Measurements from ENCODE around the gene PLTP.

The PLTP gene

DNA sequence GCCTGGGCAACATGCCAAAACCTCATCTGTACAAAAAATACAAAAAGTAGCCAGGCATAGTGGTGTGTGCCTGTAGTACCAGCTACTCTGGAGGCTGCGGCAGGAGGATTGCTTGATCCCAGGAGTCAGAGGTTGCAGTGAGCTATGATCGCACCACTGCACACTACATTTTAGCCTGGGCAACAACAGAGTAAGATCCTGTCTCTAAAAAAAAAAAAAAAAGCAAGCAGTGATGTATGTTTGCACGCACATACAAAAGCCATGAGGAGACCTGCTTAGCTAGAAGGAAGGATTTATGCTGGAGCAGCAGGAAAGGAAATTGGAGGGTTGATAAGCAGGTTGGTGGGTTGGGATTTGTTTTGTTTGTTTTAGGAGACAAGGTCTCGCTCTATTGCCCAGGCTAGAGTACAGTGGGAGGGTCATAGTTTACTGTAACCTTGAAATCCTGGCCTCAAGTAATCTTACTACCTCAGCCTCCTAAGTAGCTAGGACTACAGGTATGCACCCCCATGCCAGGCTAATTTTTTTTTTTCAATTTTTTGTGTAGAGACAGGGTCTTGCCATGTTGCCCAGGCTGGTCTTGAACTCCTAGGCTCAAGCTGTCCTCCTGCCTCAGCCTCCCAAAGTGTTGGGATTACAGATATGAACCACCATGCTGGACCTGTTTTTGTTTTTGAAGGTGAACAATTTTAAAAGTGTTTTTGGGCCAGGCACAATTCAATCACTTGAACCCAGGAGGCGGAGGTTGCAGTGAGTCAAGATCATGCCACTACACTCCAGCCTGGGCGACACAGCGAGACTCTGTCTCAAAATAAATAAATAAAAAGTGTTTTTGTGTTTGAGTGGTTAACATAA is 50.5 kb downstream of the PLTP start:
- peaks cover 5% of the 10 kb centered on the region for H3K36me3 Mint-ChIP-seq
- H3K9me3 Mint-ChIP-seq (ENCODE audit: low read depth): no peaks in the 10 kb centered on the region
- no peaks in the 10 kb centered on the region for H3K27me3 Mint-ChIP-seq
- no peak overlapping the region for H3K27ac Mint-ChIP-seq
- no peak overlapping the region for H3K4me3 Mint-ChIP-seq
- peaks cover 31% of the 10 kb centered on the region for H3K4me1 Mint-ChIP-seq (ENCODE audit: low read depth)

DNA sequence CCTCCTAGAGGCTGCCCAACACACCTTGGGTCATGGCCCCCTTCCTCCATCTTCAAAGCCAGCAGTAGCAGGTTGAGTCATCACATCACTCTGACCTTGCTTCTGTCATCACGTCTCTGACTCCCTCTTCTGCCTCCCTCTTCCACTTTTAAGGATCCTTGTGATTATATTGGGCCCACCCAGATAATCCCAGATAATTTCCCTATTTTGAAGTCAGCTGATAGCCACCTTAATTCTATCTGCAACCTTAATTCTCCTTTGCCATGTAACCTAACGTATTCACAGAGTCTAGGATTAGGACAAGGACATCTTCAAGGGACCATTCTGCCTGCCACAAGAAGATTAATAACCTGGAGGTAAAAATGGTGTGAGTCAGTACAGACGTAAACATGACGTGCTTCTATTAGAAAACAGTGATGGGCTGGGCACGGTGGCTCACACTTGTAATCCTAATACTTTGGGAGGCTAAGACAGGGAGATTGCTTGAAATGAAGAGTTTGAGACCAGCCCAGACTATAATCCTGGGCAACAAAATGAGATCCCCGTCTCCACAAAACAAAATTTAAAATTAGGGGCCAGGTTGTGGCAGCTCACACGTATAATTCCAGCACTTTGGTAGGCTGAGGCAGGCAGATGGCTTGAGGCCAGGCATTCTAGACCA is 51.3 kb downstream of the PLTP start:
- peaks cover 37% of the 10 kb centered on the region for H3K4me1 Mint-ChIP-seq (ENCODE audit: low read depth)
- H3K27me3 Mint-ChIP-seq: no peaks in the 10 kb centered on the region
- no peaks in the 10 kb centered on the region for H3K9me3 Mint-ChIP-seq (ENCODE audit: low read depth)
- H3K27ac Mint-ChIP-seq: no peak overlapping the region
- H3K4me3 Mint-ChIP-seq: peak overlapping the region; percentile 17
- H3K36me3 Mint-ChIP-seq: peaks cover 5% of the 10 kb centered on the region

DNA sequence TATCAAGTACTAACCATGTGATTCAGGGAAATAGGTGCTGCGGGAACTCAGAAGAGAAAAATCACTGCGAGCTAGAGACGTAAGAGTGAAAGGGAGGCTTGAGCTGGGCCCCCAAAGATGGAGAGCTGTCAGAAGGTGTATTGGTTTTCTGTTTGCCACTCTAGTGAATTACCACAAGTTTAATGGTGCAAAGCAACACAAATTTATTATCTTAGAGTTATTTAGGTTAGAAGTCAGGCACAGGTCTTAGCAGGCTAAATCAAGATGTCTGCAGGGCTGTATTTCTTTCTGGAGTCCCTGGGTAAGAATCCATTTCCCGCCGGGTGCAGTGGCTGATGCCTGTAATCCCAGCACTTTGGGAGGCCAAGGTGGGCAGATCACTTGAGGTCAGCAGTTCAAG is 52.0 kb downstream of the PLTP start:
- H3K27me3 Mint-ChIP-seq: no peaks in the 10 kb centered on the region
- H3K36me3 Mint-ChIP-seq: peaks cover 5% of the 10 kb centered on the region
- no peak overlapping the region for H3K27ac Mint-ChIP-seq
- H3K4me3 Mint-ChIP-seq: no peak overlapping the region
- H3K9me3 Mint-ChIP-seq (ENCODE audit: low read depth): no peaks in the 10 kb centered on the region
- peaks cover 43% of the 10 kb centered on the region for H3K4me1 Mint-ChIP-seq (ENCODE audit: low read depth)

DNA sequence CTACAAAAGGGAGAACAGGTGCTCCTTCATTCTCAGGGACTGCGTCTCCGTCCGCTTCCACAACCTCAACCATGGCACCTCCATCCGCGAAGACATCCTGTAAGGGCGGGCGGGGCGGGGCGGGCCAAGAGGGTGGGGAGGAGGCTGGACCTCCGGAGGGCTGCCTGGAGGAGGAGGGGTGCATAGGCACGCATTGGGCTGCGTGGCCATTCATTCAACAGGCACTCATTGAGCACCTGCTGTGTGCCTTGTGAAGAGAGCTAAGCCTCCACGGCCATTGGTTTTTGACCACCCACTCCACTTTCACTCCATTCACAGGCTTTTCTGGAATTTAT is 54.1 kb downstream of the PLTP start:
- peak overlapping the region; percentile 97 for H3K27ac Mint-ChIP-seq
- H3K4me3 Mint-ChIP-seq: peak overlapping the region; percentile 99
- H3K9me3 Mint-ChIP-seq (ENCODE audit: low read depth): no peaks in the 10 kb centered on the region
- H3K27me3 Mint-ChIP-seq: no peaks in the 10 kb centered on the region
- peaks cover 52% of the 10 kb centered on the region for H3K4me1 Mint-ChIP-seq (ENCODE audit: low read depth)
- H3K36me3 Mint-ChIP-seq: peaks cover 5% of the 10 kb centered on the region

DNA sequence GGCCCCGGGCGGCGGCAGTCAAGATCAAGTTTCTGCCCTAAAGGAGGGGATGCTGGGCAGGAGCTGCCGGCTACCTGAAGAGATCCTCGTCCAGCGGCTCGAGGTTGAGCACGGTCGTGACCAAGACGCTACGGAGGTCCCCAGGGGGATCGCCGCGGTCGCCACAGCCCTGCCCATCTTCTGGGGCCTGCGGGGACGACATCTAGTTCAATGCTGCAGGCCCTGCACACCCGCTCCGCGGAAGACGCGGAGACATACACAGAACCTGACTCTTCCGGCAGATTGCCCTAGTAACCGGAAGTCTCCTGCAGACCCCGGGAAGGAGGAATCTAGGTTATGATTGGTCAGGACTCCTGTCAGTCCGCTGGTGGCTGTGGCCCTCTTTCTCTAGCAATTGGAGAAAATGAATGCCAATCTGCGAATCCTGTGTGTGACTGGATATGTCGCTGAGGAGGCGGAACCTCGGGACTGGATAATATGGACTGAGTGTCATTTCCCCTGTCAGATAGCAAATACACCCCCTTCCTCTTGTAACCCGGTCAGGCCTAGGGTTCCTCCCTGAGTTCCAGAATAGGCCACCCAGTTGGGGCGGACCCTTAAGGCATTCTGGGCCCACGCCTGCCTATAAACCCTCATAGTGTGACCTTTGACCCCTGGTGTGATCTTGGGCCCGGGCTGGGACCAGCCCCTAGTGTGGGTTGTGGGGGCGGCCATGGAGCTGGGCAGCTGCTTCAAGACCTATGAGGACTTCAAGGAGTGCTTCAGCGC is 54.7 kb downstream of the PLTP start, which contains the start of the genes ACOT8 and ZSWIM3:
TSS of gene ACOT8 (minus strand) at position 279 of the 768 bp plus-strand sequence. CDS start at position 202, 77 bp downstream.
TSS of gene ZSWIM3 (plus strand) at position 501 of the 768 bp plus-strand sequence. CDS start at position 713, 212 bp downstream.
- Mint-ChIP-seq H3K9me3 (ENCODE audit: low read depth) (no peaks in the 10 kb centered on the region), H3K4me1 (ENCODE audit: low read depth) (peaks cover 52% of the 10 kb centered on the region), H3K27ac (peak within 1 kb of the TSS; percentile 97), H3K4me3 (peak within 1 kb of the TSS; percentile 99), H3K27me3 (no peaks in the 10 kb centered on the region), H3K36me3 (peaks cover 7% of the 10 kb centered on the region)

DNA sequence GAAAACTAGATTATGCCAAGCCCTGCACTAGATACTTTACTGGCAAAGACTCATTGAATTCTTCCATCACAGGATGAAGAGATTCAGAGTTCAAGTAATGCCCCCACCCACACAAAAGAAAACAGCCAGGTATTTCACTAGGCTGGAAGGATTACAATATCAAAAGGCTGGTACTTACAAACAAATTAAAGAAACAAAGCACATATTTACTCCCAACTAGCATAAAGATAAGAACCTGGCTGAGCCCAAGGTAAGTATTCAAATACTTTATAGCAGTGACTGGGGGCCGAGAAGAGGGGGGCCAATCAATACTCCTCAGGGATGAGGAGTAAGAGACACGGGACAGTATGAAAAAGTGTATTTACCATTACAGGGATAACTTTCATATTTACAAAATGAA is 58.5 kb downstream of the PLTP start:
- Mint-ChIP-seq H3K9me3 (ENCODE audit: low read depth) (no peaks in the 10 kb centered on the region), H3K4me3 (no peak overlapping the region), H3K36me3 (peaks cover 7% of the 10 kb centered on the region), H3K27ac (no peak overlapping the region), H3K4me1 (ENCODE audit: low read depth) (peaks cover 40% of the 10 kb centered on the region), H3K27me3 (no peaks in the 10 kb centered on the region)

DNA sequence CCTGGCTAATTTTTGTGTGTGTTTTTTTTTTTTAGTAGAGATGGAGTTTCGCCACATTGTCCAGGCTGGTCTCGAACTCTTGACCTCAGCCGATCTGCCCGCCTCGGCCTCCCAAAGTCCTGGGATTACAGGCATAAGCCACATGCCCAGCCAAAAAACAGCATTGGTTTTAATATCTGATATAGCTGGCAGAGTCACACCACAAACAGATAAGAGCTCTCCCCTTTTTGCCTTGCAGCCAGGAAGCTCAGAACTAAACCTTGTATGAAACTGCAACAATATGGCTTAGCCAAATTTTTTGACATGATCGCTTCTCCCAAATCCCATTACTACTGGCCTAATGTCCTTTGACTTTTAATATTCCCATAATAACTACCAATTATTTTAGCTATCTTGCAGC is 59.6 kb downstream of the PLTP start:
- Mint-ChIP-seq H3K4me3 (no peak overlapping the region), H3K27ac (no peak overlapping the region), H3K36me3 (peaks cover 7% of the 10 kb centered on the region), H3K9me3 (ENCODE audit: low read depth) (no peaks in the 10 kb centered on the region), H3K4me1 (ENCODE audit: low read depth) (peaks cover 30% of the 10 kb centered on the region), H3K27me3 (no peaks in the 10 kb centered on the region)

DNA sequence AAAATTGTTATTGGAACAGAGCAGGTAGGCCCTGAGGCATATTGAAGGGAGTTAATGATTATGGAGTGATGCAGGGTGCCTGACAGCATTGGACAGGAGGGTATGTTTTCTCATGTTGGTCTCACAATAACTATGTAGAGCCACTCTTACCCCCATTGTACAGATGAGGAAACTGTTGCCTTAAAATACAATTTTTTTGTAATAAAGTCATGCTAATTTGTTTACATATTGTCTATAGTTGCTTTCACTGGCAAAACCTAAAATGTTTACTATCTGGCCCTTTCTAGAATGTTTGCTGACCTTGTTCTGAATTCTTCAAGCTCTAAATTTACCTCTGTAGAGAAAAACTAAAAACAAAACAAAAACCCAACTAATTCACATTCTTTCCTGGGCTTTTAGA is 60.5 kb downstream of the PLTP start:
- Mint-ChIP-seq H3K4me3 (no peak overlapping the region), H3K9me3 (ENCODE audit: low read depth) (no peaks in the 10 kb centered on the region), H3K27ac (no peak overlapping the region), H3K27me3 (no peaks in the 10 kb centered on the region), H3K4me1 (ENCODE audit: low read depth) (peaks cover 28% of the 10 kb centered on the region), H3K36me3 (peaks cover 7% of the 10 kb centered on the region)

DNA sequence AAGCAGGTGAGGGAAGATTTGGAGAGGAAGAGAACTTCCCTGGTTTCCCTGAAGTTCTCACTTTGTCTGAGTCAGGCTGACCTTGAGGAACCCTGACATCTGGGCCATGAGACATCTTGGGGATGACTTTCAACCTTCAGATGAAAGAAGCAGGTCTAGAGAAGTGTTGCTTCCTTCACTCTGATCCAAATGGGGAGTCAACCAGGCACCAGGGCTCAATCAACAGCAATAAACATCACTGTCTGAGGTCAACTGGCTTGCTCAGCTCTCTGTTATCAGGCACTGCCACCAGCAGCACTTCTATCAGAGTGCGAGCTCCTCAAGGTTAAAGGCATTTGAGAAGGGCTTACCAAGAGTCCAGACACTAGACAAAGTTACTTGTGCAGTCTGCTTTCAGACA is 61.0 kb downstream of the PLTP start:
- Mint-ChIP-seq H3K4me1 (ENCODE audit: low read depth) (peaks cover 24% of the 10 kb centered on the region), H3K27ac (no peak overlapping the region), H3K9me3 (ENCODE audit: low read depth) (no peaks in the 10 kb centered on the region), H3K36me3 (peaks cover 7% of the 10 kb centered on the region), H3K4me3 (no peak overlapping the region), H3K27me3 (no peaks in the 10 kb centered on the region)

DNA sequence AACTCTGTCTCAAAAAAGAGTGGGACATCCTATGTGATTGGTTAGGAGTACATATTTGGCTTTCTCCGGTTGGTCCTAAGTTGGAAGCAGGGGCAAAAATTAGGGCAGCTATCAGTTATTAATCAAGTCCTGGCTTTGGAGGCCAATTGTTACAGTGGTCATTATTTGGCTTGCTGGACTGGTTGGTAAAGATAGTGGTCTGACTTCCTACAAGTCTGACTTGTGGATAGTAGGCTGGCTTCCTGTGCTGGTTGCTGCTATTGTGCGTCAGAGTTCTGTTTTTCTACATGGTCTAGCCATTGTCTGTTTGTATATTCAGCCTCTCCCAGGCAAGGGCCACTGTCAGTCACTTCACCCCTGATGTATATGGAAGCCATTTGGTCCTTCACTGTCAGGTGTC is 61.7 kb downstream of the PLTP start:
- H3K36me3 Mint-ChIP-seq: peaks cover 7% of the 10 kb centered on the region
- H3K27ac Mint-ChIP-seq: peak overlapping the region; percentile 10
- H3K9me3 Mint-ChIP-seq (ENCODE audit: low read depth): no peaks in the 10 kb centered on the region
- H3K4me3 Mint-ChIP-seq: no peak overlapping the region
- H3K4me1 Mint-ChIP-seq (ENCODE audit: low read depth): peaks cover 18% of the 10 kb centered on the region
- no peaks in the 10 kb centered on the region for H3K27me3 Mint-ChIP-seq

DNA sequence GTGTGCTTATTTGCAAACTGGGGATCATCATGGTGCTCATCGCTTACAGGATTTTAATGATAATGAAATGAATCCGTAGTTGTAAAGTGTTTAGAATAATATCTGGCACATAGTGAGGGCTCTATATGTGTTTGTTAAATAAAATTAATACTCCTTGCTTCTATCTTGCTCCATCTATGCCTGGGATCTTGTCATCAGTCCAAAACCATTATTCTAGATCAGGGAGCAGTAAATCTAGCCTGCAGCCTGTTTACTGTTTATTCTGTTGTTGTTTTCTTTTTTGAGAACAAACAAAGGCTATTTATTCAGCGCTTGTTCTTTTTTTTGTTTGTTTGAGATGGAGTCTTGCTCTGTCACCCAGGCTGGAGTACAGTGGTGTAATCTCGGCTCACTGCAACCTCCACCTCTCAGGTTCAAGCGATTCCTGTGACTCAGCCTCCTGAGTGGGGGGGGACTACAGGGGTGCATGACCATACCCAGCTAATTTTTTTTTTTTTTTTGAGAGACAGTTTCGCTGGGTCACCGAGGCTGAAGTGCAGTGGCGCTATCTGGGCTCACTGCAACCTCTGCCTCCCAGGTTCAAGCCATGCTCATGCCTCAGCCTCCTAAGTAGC is 62.9 kb downstream of the PLTP start:
- peaks cover 10% of the 10 kb centered on the region for H3K4me1 Mint-ChIP-seq (ENCODE audit: low read depth)
- peaks cover 7% of the 10 kb centered on the region for H3K36me3 Mint-ChIP-seq
- H3K27me3 Mint-ChIP-seq: no peaks in the 10 kb centered on the region
- H3K9me3 Mint-ChIP-seq (ENCODE audit: low read depth): no peaks in the 10 kb centered on the region
- no peak overlapping the region for H3K4me3 Mint-ChIP-seq
- H3K27ac Mint-ChIP-seq: no peak overlapping the region

Data from activated naive CD8-positive, alpha-beta T cell (primary cell).